GM12878 (cell line): ENCODE data around the gene TTC1. TPM values are rescaled to one million over a fixed set of nuclear protein-coding genes. Genes with fewer than 3 reads are reported as not detected.

Experiments used
- ATAC-seq: fragments of 200-7000 bp; cut with Tn5 transposase; 3 replicates; pipeline ENCODE4 v1.9.1; 2020; ENCODE audit warnings: mild to moderate bottlenecking, moderate library complexity
- BruUV-seq: library from RNA; stranded (reverse); fragments of 400-500 nt; replicated peaks from 2 replicates; lab custom pipeline; 2021; lab: Mats Ljungman, UMichigan
- CTCF ChIA-PET: fragments of 300-600 bp; sonication (Branson Sonifier 250); formaldehyde crosslinking; extraction: SDS; loops from one replicate; lab custom pipeline; 2021; ENCODE audit warnings: inconsistent platforms; lab: Yijun Ruan, JAX
- POLR2A ChIA-PET: fragments of 350-600 bp; formaldehyde crosslinking; extraction: SDS; loops from one replicate; lab custom pipeline; 2021; ENCODE audit warnings: inconsistent platforms; lab: Charles Lee
- RAD21 ChIA-PET: fragments of 300-600 bp; sonication (Branson Sonifier 250); formaldehyde crosslinking; loops from one replicate; lab custom pipeline; 2023; ENCODE audit warnings: antibody characterized with exemption; ENCODE audit not compliant: unreplicated experiment; lab: Charles Lee
- SMC1A ChIA-PET: fragments of 300-600 bp; sonication (Branson Sonifier 250); formaldehyde crosslinking; loops from one replicate; lab custom pipeline; 2023; ENCODE audit not compliant: unreplicated experiment, uncharacterized antibody; lab: Charles Lee
- DNase-seq: peaks from one replicate; pipeline ENCODE4 v3.0.0-alpha.2; 2011; ENCODE audit warnings: low read depth, low spot score
- FAIRE-seq: peaks from 3 replicates; lab custom pipeline; 2011; peaks lifted over from hg19 to GRCh38; lab: Jason Lieb, UNC
- H2AFZ ChIP-seq: 2 replicates; pipeline ENCODE4 v1.6.0; 2011; ENCODE audit warnings: low read depth, low read length, control low read depth; ENCODE audit not compliant: control insufficient read depth
- H3K27ac ChIP-seq: 2 replicates; pipeline ENCODE4 v1.5.1; 2011; ENCODE audit warnings: control low read depth; ENCODE audit not compliant: control insufficient read depth, insufficient read depth
- H3K27me3 ChIP-seq, 2 experiments: replicated peaks in 1 of 2; 2 replicates each; pipeline versions ENCODE4 v1.6.0 to v1.6.1; 2011; ENCODE audit warnings: low read length in 1 of 2; ENCODE audit not compliant: control insufficient read depth in 2 of 2, insufficient read depth in 2 of 2
- H3K36me3 ChIP-seq, 2 experiments: 2 replicates each; pipeline ENCODE4 v1.5.1; 2011; ENCODE audit warnings: low read length in 1 of 2; ENCODE audit not compliant: control insufficient read depth in 2 of 2, insufficient read depth in 2 of 2
- H3K4me1 ChIP-seq: 2 replicates; pipeline ENCODE4 v1.6.1; 2011; ENCODE audit warnings: mild to moderate bottlenecking, low read length, moderate library complexity, mixed read lengths; ENCODE audit not compliant: control insufficient read depth, insufficient read depth
- H3K4me2 ChIP-seq: 2 replicates; pipeline ENCODE4 v1.6.0; 2011; ENCODE audit warnings: control low read depth; ENCODE audit not compliant: control insufficient read depth, insufficient read depth
- H3K4me3 ChIP-seq: fragments of 200-600 bp; sonication (generic); 2 replicates; pipeline ENCODE4 v1.5.1; 2016
- H3K79me2 ChIP-seq: 2 replicates; pipeline ENCODE4 v1.6.0; 2011; ENCODE audit warnings: low read length; ENCODE audit not compliant: control insufficient read depth, insufficient read depth
- H3K9ac ChIP-seq: 2 replicates; pipeline ENCODE4 v1.8.0; 2011; ENCODE audit warnings: low read length, control low read depth, mixed read lengths; ENCODE audit not compliant: control insufficient read depth, insufficient read depth
- H3K9me3 ChIP-seq: replicated peaks from 3 replicates; pipeline ENCODE4 v1.5.1; 2011; ENCODE audit warnings: mild to moderate bottlenecking, low read length; ENCODE audit not compliant: control insufficient read depth, insufficient read depth
- H4K20me1 ChIP-seq: 2 replicates; pipeline ENCODE4 v1.6.0; 2011; ENCODE audit not compliant: control insufficient read depth, insufficient read depth
- JUNB ChIP-seq: IDR thresholded peaks from 2 replicates; pipeline ENCODE4 v1.6.1; 2016; ENCODE audit warnings: antibody characterized with exemption, mild to moderate bottlenecking
- JUND ChIP-seq: IDR thresholded peaks from 2 replicates; pipeline ENCODE4 v1.6.1; 2012; ENCODE audit warnings: low read depth, mild to moderate bottlenecking, low read length, improper control_type of control experiment, moderate library complexity
- MEF2B ChIP-seq: fragments of 450-650 bp; IDR thresholded peaks from 2 replicates; pipeline ENCODE4 v1.6.1; 2018; ENCODE audit warnings: mild to moderate bottlenecking, moderate library complexity; ENCODE audit not compliant: partially characterized antibody, poor library complexity, severe bottlenecking
- NFYA ChIP-seq: IDR thresholded peaks from 2 replicates; pipeline ENCODE4 v1.6.1; 2011; ENCODE audit warnings: low read depth, mild to moderate bottlenecking, low read length, improper control_type of control experiment, borderline replicate concordance
- POLR2AphosphoS2 ChIP-seq: IDR thresholded peaks from 2 replicates; pipeline ENCODE4 v1.6.1; 2011; ENCODE audit warnings: low read depth, mild to moderate bottlenecking, low read length, improper control_type of control experiment, moderate library complexity
- ZZZ3 ChIP-seq: IDR thresholded peaks from 2 replicates; pipeline ENCODE4 v1.6.1; 2011; ENCODE audit warnings: low read depth; ENCODE audit not compliant: control insufficient read depth, insufficient read length
- WGBS: methylation state at CpG from one replicate; pipeline ENCODE4 v1.1.6; 2016; ENCODE audit warnings: low lambda C conversion rate; ENCODE audit not compliant: insufficient replicate concordance, insufficient coverage; ENCODE audit errors: missing lambda C conversion rate; 5-methylcytosine and 5-hydroxymethylcytosine counted together
- in situ Hi-C: fragments of 300-500 bp; cut with MboI; formaldehyde crosslinking; loops from 9 replicates; pipeline ENCODE4 v1.14.3; 2018; ENCODE audit warnings: mixed read lengths
- intact Hi-C: fragments of 100-400 bp; cut with micrococcal nuclease; formaldehyde crosslinking; loops from one replicate; pipeline ENCODE4 v1.14.2; 2022; ENCODE audit not compliant: unreplicated experiment
- polyA plus RNA-seq, 11 experiments: library from polyadenylated mRNA; depleted of rRNA in 4 of 11; unstranded in 6 of 11; stranded (reverse) in 5 of 11; fragments of >200 nt; fragmentation: Nextera tagmentation in 4 of 11; fragmentation: Illumina TruSeq in 1 of 11; extraction: Ambion mirVana in 4 of 11; extraction: Trizol in 1 of 11; gene quantifications; 1 replicate in 1 of 11; 2 replicates in 10 of 11; pipeline versions ENCODE4 v1.2.1 to v1.2.3, GENCODE V29; 2011 to 2016; ENCODE audit warnings: inconsistent platforms in 2 of 11, missing spikeins in 2 of 11, low read depth in 1 of 11
- total RNA-seq, 4 experiments: library from RNA; depleted of rRNA in 3 of 4; stranded (reverse); fragments of >200 nt in 3 of 4; fragmentation: Illumina TruSeq in 1 of 4; extraction: Trizol in 1 of 4; gene quantifications; 2 replicates each; pipeline versions ENCODE4 v1.2.1 to v1.2.3, GENCODE V29; 2013 to 2021

Gene TTC1
- total and polyA plus RNA-seq, 10 of the 15 experiments (the other 5 are each of a cell fraction or from before 2014, with no cell fraction given): 46.6 to 160 (median 92.3) TPM

DNA sequence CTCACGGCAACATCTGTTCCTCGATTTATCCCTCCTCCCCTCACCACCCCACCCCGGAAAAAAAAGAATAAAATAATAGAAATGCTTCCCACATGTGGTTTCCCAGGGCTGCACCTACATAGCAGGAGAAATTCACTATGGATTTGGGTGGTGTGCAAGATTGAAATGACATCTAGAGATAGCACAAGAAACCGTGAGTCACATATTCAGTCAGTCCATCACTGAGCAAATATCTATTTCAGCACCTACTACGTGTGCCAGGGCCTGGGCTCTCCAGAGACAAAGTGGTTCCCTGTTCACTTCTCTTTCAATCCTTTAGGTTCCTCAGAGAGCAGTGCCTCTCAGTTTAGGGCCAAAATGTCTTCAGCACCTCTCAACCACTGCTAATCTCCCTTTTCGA lies 45.0 kb upstream of the TTC1 start:
- ChIA-PET POLR2A (interaction anchor here (0.5 kb wide), 1 partner anchor 8 kb away, joined by 3 read pairs; no protein-coding TSS in a partner anchor), CTCF (interaction anchor here (0.6 to 2.4 kb wide), 10 partner anchors 8 to 807 kb away, joined by 3 to 10 read pairs (median 5); no protein-coding TSS in a partner anchor), SMC1A (interaction anchor here (0.9 to 1.8 kb wide), 9 partner anchors 13 to 647 kb away, joined by 3 to 6 read pairs (median 3); no protein-coding TSS in a partner anchor), RAD21 (no interaction called here)
- in situ Hi-C loops: no loop called here
- no peak for FAIRE-seq
- peaks cover 0 to 4% of the 10 kb centered on the region in 2 experiments; a peak in 1 of 4 replicates for H3K27me3 ChIP-seq
- H4K20me1 ChIP-seq: no peaks in the 10 kb centered on the region
- BruUV-seq: no TSS peak
- H3K79me2 ChIP-seq: no peaks in the 10 kb centered on the region
- no peaks in the 10 kb centered on the region for H3K36me3 ChIP-seq
- H3K4me3 ChIP-seq: no peak overlapping the region
- TF ChIP-seq ZZZ3 (no peak), JUNB (no peak), JUND (no peak), POLR2AphosphoS2 (no peak), MEF2B (no peak), NFYA (no peak)
- no peak overlapping the region for H3K9ac ChIP-seq
- H2AFZ ChIP-seq: no peak overlapping the region
- H3K9me3 ChIP-seq: no peaks in the 10 kb centered on the region
- H3K4me2 ChIP-seq: no peak overlapping the region
- 35% methylated on average over 6 of the region's 6 CpGs for WGBS
- no peak for ATAC-seq
- H3K4me1 ChIP-seq: no peaks in the 10 kb centered on the region
- DNase-seq: no peak
- intact Hi-C loops: no loop called here
- no peak overlapping the region for H3K27ac ChIP-seq
